Spinal cord (tissue), 10 donors: ENCODE results near the gene PRTFDC1. TPM values are rescaled to one million over a fixed set of nuclear protein-coding genes. Genes with fewer than 3 reads are reported as not detected.
"Not testable (repeated sequence)": the region's sequence is repeated elsewhere in the genome, so short reads cannot be mapped to it uniquely, and the experiment has no call there.

Experiments used
- DNase-seq, 6 donors: peaks; one replicate each; pipeline versions ENCODE4 v3.0.0 to v3.0.0-alpha.2; 2013 to 2015; ENCODE audit warnings: low spot score in 6 of 6, low read depth in 4 of 6
- H3K27ac ChIP-seq: one replicate; pipeline ENCODE4 v1.5.1; 2013; ENCODE audit warnings: low read depth, low read length, control low read depth
- H3K27me3 ChIP-seq: one replicate; pipeline ENCODE4 v1.6.1; 2013; ENCODE audit warnings: low read length; ENCODE audit not compliant: control insufficient read depth, insufficient read depth
- H3K36me3 ChIP-seq: one replicate; pipeline ENCODE4 v1.6.1; 2013; ENCODE audit warnings: low read length; ENCODE audit not compliant: control insufficient read depth, insufficient read depth
- H3K4me1 ChIP-seq: one replicate; pipeline ENCODE4 v1.6.1; 2013; ENCODE audit warnings: low read length; ENCODE audit not compliant: control insufficient read depth, insufficient read depth
- H3K4me3 ChIP-seq: one replicate; pipeline ENCODE4 v1.5.1; 2013; ENCODE audit warnings: low read depth, low read length, control low read depth
- H3K9me3 ChIP-seq: one replicate; pipeline ENCODE4 v1.6.1; 2013; ENCODE audit warnings: low read length; ENCODE audit not compliant: control insufficient read depth, insufficient read depth
- WGBS: methylation state at CpG from one replicate; pipeline ENCODE4 v1.1.5; 2013; ENCODE audit warnings: missing lambda C conversion rate; ENCODE audit not compliant: insufficient coverage; 5-methylcytosine and 5-hydroxymethylcytosine counted together
- polyA plus RNA-seq, 2 donors: library from polyadenylated mRNA; unstranded; fragments of 120-200 nt; gene quantifications; one replicate each; pipeline ENCODE4 v1.2.1, GENCODE V29; 2013; ENCODE audit not compliant: insufficient read length in 2 of 2
- total RNA-seq, 2 donors: library from RNA; depleted of rRNA in 1 of 2; stranded (reverse); fragments of 120-200 nt in 1 of 2; fragments of >200 nt in 1 of 2; gene quantifications; one replicate each; pipeline versions ENCODE4 v1.2.3 to v1.2.4, GENCODE V29; 2013 to 2014
- donor health status: healthy.

PRTFDC1 gene
- total and polyA plus RNA-seq, 4 donors = 28.7 to 45.4 (median 36.5) TPM

DNA sequence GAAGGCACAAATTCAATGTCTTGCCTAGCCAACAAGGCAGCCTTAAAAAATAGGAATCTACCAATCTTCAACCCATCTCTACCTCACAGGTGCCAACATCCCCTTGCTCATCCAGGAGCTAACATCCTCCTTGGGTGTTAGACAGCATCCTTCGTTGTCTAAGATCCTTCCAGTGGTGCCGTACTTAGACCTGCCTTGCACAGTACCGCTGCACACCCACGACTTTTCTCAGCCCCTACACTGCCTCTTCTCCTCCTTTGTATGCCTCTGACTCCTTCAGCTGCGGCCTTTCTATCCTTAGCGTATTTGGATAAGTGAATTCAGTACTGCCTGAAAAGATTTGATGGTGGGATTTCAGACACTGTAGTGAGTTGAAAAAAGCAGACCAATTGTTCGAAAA lies 15.9 kb upstream of the PRTFDC1 start:
- H3K4me1 ChIP-seq = no peaks in the 10 kb centered on the region
- no peaks in the 10 kb centered on the region for H3K36me3 ChIP-seq
- no peak for DNase-seq
- H3K4me3 ChIP-seq = no peak overlapping the region
- no peak overlapping the region for H3K27ac ChIP-seq
- 100% methylated on average over 4 of the region's 7 CpGs for WGBS
- no peaks in the 10 kb centered on the region for H3K9me3 ChIP-seq
- no peaks in the 10 kb centered on the region for H3K27me3 ChIP-seq

DNA sequence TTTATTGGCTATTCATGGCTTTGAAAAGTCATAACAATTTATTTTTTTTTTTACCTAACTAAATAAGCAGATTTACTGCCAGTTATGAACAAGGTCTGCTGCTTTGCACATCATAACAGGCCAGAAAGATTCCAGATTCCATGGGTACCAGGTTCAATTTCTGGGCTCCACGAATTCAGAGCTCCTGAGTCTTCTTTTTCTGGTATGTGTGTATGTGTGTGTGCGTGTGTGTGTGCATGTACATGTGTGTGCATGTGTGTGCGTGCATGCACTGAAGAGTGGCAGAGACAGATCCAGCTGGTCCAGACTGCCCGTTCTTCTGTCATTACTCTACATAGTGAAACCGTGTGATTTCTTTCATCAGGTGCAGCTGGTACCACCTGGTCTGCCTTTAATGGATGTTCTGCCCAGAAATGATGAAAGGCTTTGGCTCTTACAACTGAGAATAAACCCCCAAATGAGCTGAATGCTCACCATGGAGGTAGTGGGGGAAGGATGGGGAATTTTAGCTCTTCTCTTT lies 14.6 kb upstream of the PRTFDC1 start:
- Histone ChIP-seq H3K9me3 (no peaks in the 10 kb centered on the region), H3K27ac (no peak overlapping the region), H3K36me3 (no peaks in the 10 kb centered on the region), H3K4me3 (no peak overlapping the region), H3K27me3 (no peaks in the 10 kb centered on the region), H3K4me1 (no peaks in the 10 kb centered on the region)
- WGBS = 100% methylated on average over 1 of the region's 5 CpGs
- DNase-seq = no peak

DNA sequence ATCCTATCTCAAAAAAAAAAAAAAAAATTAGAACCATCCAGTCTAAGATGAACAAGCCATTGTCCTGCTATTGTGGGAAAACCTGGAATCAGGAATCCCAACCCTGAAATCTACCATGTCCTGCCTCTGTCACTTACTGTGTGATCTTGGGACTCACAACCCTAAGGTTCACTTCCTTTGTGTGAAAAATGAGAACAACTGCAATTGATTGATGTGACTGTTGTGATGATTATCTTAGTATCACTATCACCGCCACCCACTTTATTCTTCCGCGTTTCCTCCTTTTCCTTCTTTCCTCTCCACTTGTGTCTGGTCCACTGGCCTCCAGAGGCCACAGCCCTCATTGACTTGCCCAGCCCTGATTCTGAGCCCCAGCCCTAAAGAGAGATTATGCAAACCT lies 12.6 kb upstream of the PRTFDC1 start:
- DNase-seq = no peak
- no peak overlapping the region for H3K4me3 ChIP-seq
- 100% methylated on average over 3 of the region's 3 CpGs for WGBS
- H3K27ac ChIP-seq = no peak overlapping the region
- no peaks in the 10 kb centered on the region for H3K9me3 ChIP-seq
- H3K36me3 ChIP-seq = no peaks in the 10 kb centered on the region
- H3K27me3 ChIP-seq = no peaks in the 10 kb centered on the region
- no peaks in the 10 kb centered on the region for H3K4me1 ChIP-seq

DNA sequence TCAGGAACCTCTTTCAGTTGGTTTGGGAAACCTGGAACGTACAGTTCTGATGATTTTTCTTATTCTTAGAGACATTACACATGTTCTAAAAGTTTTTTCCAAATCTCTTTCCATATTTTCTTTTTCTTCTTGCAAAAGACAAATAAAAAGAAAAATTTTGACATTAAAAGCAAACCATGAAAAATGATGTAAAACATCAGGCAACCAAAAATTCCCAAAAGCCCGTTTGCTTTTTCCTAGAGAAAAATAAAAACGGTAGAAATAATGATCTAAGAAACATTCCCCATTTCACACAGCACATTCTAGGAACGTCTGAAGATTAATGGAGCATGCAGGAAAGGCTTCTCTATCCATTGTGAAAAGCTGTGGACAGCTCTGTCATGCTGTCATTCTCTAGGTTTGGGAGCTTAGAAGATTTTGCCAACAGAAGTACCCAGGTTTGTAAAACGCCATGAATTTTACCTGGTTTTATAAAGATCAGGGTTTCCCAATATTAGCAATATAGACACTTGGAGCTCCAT lies 11.2 kb upstream of the PRTFDC1 start:
- Histone ChIP-seq H3K9me3 (no peaks in the 10 kb centered on the region), H3K27me3 (no peaks in the 10 kb centered on the region), H3K27ac (no peak overlapping the region), H3K4me3 (no peak overlapping the region), H3K36me3 (no peaks in the 10 kb centered on the region), H3K4me1 (peaks cover 4% of the 10 kb centered on the region)
- peak in 1 of 6 donors; percentile 41 for DNase-seq
- WGBS = no CpG with 5 or more reads among the region's 5 CpGs

DNA sequence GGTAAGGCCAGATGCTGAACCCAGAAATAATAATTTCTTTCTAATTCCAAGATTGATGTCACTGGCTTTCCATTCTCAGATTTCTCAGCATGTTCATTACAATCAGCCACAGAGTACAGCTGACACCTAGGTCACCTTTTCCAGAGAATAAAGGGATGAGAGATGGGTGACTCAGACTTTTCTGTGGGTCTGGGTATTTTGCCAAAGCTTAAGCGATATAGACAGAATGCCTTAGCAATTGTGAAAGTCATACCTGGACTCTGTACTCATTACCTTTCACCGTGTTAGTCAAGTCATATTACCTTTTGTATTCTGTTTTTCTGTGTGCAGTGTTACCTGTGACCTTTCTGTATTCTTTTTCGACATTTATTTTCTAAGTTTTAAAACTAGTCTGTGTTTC lies 10.6 kb upstream of the PRTFDC1 start:
- no peaks in the 10 kb centered on the region for H3K9me3 ChIP-seq
- WGBS = no CpG with 5 or more reads among the region's 3 CpGs
- H3K4me3 ChIP-seq = no peak overlapping the region
- no peak overlapping the region for H3K27ac ChIP-seq
- no peaks in the 10 kb centered on the region for H3K27me3 ChIP-seq
- H3K36me3 ChIP-seq = no peaks in the 10 kb centered on the region
- DNase-seq = no peak
- H3K4me1 ChIP-seq = peaks cover 4% of the 10 kb centered on the region

DNA sequence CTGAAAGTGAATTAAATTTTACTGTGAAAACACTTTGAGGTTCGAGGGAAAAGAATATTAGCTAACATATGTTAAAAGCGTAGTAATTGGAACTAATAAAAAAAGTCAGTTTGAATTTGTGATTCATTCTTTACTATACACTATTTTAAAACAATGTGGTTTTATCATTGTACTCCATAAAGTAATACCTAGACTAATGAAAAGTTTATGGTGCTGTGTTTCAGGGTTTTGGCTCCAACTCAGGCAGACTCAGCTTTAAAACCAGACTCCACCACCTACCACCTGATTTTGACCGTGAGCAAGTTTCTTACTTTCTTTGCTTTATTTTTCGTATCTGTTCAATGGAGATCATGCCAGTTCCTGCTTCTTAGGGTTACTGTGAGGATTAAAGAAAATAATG lies 9.2 kb upstream of the PRTFDC1 start:
- DNase-seq = no peak

DNA sequence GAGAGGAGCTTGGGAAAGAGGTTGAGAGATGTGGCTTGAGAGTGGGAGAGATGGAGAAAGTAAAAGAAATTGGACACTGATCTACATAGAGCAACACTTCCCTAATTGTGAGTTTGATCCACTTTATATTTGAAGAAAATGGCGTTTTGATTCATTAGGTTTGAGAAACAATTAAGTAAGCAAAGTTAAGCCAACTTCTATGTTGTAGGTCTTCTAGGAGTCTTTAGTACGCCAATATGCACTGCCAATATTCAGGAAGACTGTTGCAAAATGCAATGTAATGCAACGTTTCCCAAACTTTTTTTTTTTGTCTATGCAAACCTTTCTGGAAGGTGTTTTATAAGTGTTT lies 7.0 kb upstream of the PRTFDC1 start:
- H3K27ac ChIP-seq = peak overlapping the region; percentile 82

More for the DNA sequence above, 9.2 kb upstream of the PRTFDC1 start:
- peaks cover 4% of the 10 kb centered on the region for H3K4me1 ChIP-seq
- no peak overlapping the region for H3K4me3 ChIP-seq
- H3K27ac ChIP-seq = no peak overlapping the region
- no peaks in the 10 kb centered on the region for H3K9me3 ChIP-seq
- WGBS = no CpG with 5 or more reads among the region's 4 CpGs
- no peaks in the 10 kb centered on the region for H3K36me3 ChIP-seq
- H3K27me3 ChIP-seq = no peaks in the 10 kb centered on the region

DNA sequence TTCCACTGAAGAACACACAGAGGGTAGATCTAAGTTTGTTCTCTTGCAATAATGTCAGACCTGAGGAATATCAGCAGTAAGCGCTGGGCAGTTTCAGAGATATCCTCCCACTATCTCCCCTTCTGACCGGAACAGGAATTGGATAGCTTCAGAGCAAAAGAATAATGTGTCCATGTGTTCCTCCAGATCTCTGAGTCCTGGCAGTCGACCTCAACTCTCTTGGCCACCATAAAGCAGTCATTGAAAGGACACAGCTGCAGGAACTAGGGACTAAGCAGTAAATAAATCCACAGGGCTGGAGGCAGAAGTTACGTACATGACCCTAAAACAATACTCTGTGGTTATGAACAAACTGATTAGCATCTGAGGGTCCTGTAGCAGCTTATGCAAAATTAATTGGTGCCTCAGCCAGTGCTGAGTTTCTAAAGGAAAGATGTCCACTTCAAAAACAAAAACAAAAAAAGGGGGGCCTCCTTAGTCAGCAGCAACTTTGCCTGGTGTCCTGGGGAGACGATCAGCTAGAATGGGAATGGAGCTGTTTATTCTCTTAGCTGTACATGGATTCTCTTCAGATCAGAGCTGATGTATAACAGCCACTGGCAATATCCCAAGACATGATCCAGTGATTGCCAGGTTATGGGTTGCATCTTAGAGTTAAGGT lies 6.4 kb upstream of the PRTFDC1 start:
- Histone ChIP-seq H3K4me1 (peaks cover 4% of the 10 kb centered on the region), H3K4me3 (no peak overlapping the region), H3K27ac (peak overlapping the region; percentile 82), H3K36me3 (no peaks in the 10 kb centered on the region), H3K27me3 (no peaks in the 10 kb centered on the region), H3K9me3 (no peaks in the 10 kb centered on the region)
- WGBS = 14% methylated on average over 2 of the region's 5 CpGs
- peak in 4 of 6 donors; percentile 48 to 85 (median 72) for DNase-seq

More for the DNA sequence above, 7.0 kb upstream of the PRTFDC1 start:
- WGBS = 57% methylated on average over 1 of the region's 3 CpGs
- Histone ChIP-seq H3K9me3 (no peaks in the 10 kb centered on the region), H3K4me1 (peaks cover 4% of the 10 kb centered on the region), H3K36me3 (no peaks in the 10 kb centered on the region), H3K4me3 (no peak overlapping the region), H3K27me3 (no peaks in the 10 kb centered on the region)
- DNase-seq = no peak

DNA sequence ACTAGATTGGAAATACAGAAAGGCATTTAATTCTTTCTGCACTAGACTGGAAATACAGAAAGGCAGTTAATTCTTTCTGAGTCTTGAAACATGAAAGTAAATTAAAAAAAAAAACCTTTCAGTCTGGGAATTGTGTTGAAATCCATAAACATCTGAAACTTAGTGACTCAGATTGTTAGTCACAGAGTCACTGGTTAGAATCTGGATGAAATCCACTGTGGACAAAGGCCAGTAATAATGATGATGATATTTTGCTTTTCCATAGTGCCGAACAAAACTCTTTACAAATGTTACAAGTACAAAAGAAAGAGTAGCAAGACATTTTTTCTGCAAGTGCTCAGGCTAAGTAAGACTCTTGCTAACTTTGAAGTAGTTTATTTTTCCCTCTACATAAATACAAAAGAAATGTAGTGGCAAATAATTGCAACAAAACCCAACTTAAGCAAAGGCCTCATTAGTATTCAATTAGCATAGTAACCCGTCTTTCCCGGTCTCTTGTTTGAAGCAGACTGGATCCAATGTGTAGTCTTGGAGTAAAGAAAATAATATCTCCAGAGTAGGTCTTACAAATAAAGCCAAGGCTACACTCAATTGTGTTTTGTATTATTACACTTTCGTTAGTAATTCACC lies 5.8 kb upstream of the PRTFDC1 start:
- Histone ChIP-seq H3K4me3 (no peak overlapping the region), H3K27ac (peak overlapping the region; percentile 82), H3K4me1 (peaks cover 11% of the 10 kb centered on the region), H3K9me3 (no peaks in the 10 kb centered on the region), H3K36me3 (no peaks in the 10 kb centered on the region), H3K27me3 (no peaks in the 10 kb centered on the region)
- DNase-seq = peak in 3 of 6 donors; percentile 50 to 76 (median 66)
- no CpG with 5 or more reads among the region's 4 CpGs for WGBS

DNA sequence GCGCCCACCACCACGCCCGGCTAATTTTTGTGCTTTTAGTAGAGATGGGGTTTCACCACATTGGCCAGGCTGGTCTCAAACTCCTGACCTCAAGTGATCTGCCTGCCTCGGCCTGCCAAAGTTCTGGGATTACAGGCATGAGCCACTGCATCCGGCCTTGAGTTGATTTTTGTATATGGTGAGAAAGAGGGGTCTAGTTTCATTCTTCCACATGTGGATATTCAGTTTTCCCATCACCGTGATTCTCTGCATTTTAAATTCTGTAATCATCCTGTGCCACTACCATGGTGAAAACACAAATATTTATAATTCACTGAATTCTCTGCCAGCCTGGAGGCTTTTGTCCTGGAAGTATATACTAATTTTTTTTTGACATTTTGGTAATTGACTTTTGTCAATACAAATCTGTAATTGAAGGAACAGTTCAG lies 5.2 kb upstream of the PRTFDC1 start:
- H3K9me3 ChIP-seq, DNase-seq, H3K4me3 ChIP-seq, H3K36me3 ChIP-seq, H3K27me3 ChIP-seq: not testable (repeated sequence)
- H3K27ac ChIP-seq = peak overlapping the region; percentile 82
- WGBS = no CpG with 5 or more reads among the region's 6 CpGs
- H3K4me1 ChIP-seq = peaks cover 15% of the 10 kb centered on the region
